Stimulated activated CD4-positive, alpha-beta T cell treated with anti-CD3 and anti-CD28 coated beads, Interleukin-12 subunit alpha, Interleukin-12 subunit beta, amount 100 ng/mL, for 48 hours (primary cell): ENCODE results near the gene CXCL17.
"Not testable (repeated sequence)": the region's sequence is repeated elsewhere in the genome, so short reads cannot be mapped to it uniquely, and the experiment has no call there.

ENCODE experiments used
- DNase-seq, 3 donors: peaks; one replicate each; pipeline ENCODE4 v3.0.0-alpha.2; 2020; ENCODE audit warnings: low read depth in 2 of 3, low spot score in 1 of 3

CXCL17 gene, protein sequence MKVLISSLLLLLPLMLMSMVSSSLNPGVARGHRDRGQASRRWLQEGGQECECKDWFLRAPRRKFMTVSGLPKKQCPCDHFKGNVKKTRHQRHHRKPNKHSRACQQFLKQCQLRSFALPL

DNA sequence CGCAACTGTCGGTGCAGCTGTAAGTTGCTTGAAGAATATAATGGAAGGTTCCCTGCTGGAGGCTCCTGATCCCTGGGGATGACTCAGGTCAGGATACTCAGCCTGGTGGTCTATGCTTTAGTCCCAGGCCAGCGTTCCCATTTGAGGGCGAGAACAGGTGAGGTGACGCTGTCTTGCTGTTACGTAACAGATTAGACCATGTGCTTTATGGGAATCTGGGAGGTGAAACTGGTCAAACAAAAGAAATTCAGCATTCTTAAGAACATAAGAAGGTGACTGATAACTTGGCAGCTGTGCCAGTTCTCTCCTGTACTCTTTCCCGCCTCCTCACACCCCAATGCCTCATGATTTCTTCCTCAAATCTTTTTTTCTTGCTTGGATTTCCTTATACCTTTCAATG lies at the start of gene CXCL17:
TSS of gene CXCL17 (minus strand) at position 114 of the 400 bp plus-strand sequence. CDS start 114 bp downstream, outside the sequence.
- no peak for DNase-seq

DNA sequence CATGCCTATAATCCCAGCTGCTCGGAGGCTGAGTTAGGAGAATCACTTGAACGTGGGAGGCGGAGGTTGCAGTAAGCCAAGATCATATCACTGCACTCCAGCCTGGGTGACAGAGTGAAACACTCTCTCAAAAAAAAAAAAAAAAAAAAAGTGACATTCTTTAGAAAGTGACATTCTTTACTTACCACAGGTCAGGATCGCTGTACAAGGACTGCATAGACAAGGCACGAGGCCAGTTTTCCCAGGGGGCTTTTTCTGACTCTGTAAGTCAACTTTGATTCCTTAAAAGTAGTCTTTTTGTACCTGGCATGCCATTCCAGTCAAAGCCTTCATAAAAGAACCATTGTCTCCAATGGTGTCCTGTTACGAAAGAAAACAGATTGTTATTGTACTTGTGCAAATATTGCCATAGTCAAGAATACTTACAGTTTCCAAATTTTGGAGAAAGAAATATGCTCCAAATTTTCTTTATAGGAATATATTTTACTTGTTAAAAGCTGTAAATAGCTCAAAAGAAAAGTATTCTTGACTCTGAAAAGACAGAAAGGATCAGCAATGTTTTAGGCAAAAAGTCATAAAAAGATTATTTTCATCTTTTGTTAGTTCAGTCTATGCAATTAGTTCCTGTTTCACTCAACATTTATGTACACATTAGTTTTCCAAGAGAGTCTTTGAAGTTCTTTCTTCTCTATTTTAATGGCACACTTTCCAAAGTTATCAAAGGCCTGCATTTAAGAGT lies 46.2 kb upstream of the CXCL17 start:
- DNase-seq = no peak

DNA sequence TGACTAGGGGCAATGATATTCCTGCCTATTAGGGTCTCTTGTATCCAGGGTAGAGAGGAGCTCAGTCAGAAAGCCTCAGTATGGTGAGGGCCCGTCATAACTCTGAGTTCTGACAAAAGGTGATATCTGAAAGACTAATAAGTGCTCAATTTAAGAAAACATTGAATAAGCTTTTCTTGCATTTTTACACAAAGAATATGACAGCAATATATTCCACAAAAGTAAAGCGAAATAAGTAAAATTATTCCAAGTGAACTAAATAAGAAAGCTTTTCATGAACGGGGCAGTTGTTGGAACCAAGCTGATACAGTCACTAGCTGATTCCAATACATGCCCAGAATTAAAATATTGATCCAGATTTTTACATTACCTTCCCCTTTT lies 45.0 kb upstream of the CXCL17 start:
- no peak for DNase-seq

DNA sequence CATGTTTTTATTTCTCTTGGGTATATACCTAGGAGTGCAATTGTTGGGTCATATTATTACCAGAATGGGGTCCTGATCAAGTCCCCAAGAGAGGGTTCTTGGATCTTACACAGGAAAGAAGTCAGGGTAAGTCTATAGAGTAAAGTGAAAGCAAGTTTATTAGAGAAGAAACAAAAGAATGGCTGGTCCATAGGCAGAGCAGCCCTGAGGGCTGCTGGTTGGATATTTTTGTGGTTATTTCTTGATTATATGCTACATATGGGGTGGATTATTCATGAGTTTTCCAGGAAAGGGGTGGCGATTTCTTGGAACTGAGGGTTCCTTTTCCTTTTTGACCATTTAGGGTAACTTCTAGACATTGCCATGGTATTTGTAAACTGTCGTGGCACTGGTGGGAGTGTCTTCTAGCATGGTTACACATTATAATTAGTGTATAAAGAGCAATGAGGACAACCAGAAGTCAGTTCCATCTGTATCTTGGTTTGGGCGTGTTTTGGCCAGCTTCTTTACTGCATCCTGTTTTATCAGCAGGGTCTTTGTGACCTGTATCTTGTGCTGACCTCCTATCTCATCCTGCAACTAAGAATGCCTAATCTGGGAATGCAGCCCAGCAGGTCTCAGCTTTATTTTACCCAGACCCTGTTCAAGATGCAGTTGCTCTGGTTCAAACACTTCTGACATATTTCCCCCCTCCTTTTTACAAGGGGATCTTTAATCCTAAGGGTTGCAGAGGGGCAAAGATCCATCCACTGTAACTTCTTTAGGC lies 44.5 kb upstream of the CXCL17 start:
- no peak for DNase-seq

DNA sequence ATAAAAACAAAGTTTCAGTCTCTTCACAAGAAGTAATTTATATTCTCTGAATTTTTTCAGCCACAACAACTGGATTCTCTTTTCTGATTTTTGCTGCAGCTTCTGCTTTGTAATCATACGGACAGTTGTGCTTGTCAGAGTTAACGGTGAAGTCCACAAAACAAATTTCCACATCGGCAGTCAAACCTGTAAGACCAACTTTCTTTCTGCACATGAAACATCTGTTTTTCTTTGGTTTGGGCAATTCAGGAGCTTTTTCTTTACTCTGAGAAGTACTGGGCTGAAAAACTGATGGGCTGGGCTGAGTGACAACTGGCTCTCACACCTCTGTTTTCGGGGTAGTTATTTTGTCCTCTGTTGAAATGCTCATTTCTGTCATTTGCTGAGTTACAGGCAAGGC lies 42.3 kb upstream of the CXCL17 start:
- DNase-seq = not testable (repeated sequence)

DNA sequence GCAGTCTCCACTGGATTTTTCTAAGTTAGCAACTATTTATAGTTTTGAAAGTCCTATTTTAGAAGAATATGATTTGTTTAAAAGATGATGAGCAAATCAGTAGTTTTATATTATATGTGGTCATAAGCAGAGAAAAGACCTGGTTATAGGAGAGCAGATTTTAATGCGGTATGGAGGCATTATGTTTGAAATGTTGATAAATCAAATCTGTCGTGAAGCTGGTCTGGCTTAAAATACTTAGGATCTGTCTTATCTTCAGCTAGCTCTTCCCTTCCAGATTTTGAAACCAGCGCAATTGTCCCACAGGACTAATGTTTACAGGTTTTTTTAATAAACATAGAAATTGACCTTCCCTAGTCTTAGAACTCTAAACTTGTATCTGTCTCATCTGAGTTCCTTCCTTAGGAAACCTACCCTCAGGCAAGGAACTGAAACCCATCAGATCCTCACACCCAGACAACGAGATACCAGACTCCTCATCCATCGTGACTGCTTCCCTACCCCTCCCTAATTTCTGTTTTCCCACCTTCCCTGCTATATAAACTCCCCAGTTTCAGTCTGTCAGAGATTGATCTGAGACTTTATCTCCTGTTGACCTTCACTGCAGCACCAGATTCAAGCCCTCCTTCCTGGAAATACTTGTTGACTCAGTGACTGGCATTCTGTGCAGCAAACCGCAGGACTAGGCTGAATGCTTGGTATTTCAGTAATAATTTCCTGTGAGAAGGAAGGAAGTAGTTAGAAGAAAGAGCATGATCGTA lies 37.8 kb upstream of the CXCL17 start:
- DNase-seq = no peak

DNA sequence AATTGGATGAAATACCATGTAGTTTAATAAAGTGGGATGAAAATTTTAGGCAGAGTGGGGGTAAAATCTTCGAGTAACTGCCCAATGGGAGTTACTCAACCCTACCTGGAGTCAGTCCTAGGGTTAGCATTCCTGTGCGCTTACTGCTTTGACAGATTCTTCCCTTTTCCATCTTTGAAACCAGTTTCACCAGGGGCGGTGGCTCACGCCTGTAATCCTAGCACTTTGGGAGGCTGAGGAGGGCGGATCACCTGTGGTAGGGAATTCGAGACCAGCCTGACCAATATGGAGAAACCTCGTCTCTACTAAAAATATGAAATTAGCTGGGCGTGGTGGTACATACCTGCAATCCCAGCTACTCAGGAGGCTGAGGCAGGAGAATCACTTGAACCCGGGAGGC lies 37.0 kb upstream of the CXCL17 start:
- no peak for DNase-seq

DNA sequence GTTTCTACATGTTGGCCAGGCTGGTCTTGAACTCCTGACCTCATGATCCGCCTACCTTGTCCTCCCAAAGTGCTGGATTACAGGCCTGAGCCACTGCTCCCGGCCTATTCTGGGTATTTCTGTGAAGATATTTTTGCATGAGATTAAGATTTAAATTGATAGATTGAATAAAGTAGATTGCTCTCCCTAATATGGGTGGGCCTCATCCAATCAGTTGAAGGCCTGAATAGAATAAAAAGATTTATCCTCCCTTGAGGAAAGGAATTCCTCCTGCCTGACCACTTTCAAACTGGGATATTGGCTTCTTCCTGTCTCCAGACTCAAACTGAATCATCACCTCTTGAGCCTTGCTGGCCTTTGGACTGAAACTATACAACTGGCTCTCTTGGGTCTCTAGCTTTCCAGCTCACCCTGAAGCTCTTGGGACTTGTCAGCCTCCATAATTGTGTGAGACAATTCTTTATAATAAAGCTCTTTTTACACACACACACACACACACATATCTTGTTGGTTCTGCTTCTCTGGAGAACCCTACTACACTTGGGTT lies 36.1 kb upstream of the CXCL17 start:
- no peak for DNase-seq

DNA sequence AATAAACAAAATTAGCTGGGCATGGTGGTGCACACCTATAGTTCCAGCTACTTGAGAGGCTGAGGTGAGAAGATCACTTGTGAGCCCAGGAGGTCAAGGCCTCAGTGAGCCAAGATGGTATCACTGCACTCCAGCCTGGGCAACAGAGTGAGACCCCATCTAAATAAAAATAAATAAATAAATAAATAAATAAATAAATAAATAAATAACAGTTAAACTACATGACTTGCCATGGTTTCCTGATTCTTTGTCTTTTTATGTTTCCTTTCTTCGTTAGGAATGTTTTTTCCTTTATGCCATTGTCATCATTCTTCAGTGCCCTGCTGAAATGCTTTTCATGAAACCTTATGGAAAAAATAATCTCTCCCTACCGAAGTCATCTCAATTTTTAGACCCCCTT lies 35.2 kb upstream of the CXCL17 start:
- no peak for DNase-seq

DNA sequence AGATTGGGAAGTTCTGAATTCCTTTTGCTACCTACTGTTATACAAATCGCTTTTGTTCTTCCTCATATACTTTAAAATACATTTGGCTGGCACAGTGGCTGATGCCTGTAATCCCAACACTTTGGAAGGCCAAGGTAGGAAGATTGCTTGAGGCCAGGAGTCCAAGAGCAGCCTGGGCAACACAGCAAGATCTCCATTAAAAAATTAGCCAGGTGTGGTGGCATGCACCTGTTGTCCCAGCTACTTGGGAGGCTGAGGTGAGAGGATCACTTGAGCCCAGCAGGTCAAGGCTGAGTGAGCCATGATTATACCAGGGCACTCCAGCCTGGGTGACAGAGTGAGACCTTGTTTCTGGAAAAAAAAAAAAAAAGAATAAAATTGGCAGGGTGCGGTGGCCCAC lies 34.4 kb upstream of the CXCL17 start:
- DNase-seq = no peak

DNA sequence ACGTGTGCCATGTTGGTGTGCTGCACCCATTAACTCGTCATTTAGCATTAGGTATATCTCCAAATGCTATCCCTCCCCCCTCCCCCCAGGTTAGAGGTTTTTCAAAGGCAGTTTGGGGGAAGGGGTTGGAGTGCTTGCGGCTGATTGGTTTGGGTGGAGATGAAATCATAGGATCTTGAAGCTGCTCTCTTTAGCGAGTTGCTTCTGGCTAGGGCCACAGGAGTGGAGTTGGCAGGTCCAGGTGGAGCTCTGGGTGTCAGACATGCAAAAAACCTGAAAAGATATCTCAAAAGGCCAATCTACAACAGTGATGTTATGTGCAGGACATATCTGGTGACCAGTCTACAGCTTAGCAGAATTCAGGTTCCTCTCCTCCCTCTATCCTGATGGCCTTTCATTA lies 32.6 kb upstream of the CXCL17 start:
- no peak for DNase-seq

DNA sequence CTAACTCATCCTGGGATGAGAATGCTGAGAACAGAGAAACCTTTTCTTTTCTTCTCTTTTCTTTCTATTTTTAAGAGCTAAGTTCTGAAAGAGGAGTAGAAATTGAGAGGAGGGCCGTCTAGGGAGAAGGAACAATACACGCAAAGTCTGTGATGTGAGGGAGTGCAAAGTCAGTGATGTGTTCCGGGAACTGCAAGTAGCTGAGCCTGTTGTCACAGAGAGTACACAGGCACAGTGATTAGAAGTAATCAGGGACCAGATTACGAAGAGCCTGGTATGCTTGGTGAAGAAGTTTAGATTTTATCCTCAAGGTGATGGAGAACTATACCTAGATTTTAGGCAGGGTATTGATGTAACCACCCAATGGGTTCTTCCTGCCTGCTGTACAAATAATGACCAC lies 32.0 kb upstream of the CXCL17 start:
- DNase-seq = no peak

DNA sequence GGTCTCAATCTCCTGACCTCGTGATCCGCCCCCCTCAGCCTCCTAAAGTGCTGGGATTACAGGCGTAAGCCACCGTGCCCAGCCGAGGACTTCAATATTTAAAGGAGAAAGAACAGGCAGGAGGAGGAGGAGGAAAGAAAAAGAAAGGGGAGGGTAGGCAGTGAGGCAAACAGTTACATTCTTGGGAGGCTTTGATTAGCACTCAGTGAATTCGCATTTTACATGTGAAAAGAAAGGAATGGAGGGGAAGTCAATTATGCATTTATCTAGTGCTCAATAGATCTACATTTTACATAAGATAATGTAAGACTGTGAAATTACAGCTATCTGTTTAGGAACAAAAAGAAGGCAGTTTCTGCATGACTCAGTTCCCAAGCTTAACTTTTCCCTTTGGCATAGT lies 30.9 kb upstream of the CXCL17 start:
- no peak for DNase-seq

DNA sequence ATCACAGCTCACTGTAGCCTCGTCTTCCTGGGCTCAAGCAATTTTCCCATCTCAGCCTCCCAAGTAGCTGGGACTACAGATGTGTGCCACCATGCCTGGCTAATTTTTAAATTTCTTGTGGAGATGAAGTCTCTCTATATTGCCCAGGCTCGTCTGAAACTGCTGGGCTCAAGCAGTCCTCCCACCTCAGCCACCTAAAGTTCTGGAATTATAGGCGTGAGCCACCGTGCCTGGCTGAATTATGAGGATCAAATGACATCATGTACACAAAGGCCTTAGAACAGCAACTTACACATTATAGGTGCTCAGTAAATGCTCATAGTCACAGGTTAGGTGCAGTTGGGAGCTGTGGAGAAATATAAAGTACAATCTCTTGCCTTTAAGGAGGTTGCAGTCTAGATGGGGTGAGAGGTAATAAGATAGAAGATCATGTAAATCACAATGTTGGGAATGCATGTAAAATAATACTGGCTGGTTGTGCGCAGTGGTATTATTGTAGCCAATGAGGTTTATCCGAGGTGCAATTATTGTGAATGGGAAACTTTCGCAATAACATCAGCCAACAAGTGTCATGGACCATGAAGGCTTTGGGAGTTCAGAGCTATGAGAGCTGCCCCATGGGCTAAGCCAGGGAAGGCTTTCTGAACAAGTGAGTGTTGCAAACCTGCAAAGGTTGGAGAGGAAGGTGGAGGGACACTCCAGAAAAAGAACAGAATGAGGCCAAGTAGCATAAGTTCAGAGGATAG lies 29.8 kb upstream of the CXCL17 start:
- no peak for DNase-seq

DNA sequence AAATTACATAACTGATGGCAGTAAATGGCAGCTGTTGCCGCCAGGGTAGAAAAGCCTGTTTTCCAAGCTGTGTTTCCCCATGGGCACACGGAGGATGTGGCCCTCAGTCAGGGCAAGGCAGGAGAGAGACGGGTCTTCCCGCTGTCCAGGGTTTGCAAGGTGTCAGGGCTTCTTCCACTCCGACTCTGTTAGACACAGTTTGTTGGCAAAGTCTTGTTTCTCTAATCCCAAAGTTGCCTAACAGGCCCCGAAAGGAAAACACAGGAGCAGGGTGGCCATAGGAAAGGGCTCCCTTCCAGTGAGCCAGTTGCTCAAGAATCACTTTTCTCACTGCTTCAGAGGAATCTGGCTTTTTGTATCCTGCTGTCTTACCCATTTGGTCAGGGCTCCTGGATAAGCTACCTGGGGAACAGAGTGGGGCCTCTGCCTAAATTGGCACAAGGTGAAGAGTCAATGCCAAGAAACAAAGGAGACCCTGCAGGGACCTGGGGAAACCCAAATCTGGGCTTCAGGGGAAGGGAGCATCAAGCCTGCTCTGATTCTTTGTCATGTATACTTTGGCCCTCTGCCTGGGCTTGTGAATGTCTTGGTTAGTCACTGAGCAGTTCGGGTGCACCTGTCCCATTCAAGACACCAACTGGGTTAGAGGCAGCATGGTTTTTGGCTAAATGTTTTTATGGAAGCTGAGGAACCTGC lies 29.0 kb upstream of the CXCL17 start:
- DNase-seq = no peak

DNA sequence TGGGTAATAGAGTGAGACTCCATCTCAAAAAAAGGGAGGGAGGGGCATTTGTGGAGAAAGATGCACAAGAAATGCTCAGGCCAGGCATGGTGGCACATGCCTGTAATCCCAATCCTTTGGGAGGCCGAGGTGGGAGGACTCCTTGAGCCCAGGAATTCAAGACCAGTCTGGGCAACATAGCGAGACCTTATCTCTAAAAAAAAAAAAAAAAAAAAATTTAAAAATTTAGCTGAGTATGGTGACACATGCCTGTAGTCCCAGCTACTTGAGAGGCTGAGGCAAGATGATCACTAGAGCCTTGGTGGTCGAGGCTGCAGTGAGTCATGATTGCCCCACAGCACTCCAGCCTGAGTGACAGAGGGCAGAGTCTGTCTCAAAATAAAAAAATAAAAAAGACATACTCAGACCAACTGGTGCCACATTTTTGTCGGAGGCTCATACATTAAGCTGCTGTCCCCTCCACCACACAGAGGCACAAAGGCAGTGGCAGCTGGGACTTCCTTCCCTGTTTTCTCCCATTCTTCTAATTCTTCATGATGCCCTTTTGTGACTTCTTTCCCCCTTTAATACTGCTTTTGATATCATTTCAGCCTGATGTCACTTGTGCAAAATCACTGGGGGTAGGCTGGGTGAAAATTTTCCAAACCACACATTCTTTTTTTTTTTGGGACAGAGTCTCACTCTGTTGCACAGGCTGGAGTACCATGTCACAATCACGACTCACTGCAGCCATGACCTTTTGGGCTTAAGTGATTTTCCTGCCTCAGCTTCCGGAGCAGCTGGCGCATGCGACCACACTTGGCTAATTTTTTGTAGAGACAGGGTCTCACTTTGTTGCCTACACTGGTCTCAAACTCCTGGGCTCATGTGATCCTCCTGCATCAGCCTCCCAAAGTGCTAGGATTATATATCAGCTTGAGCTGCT lies 26.8 kb upstream of the CXCL17 start:
- DNase-seq = no peak

DNA sequence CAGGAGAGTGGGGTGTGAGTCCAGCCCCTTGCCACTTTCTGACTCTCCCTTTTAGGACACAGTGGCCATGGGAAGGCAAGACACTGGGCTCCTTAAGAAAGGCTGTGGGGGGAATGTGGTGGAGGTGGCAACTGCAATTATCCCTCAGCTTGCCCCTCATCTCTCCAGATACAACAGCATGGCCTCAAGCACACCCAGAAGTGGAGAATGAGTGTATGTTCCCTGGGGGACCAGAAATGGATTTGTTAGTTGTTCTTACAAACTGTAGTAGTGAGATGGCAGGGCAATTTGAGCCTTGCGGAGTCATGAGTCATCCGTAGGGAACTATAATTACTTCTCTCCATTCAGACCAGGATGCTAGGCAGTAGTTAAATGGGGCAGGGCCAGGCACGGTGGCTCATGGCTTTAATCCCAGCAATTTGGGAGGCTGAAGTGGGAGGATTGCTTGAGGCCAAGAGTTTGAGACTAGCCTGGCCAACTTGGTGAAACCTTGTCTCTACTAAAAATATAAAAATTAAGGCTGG lies 25.6 kb upstream of the CXCL17 start:
- no peak for DNase-seq

DNA sequence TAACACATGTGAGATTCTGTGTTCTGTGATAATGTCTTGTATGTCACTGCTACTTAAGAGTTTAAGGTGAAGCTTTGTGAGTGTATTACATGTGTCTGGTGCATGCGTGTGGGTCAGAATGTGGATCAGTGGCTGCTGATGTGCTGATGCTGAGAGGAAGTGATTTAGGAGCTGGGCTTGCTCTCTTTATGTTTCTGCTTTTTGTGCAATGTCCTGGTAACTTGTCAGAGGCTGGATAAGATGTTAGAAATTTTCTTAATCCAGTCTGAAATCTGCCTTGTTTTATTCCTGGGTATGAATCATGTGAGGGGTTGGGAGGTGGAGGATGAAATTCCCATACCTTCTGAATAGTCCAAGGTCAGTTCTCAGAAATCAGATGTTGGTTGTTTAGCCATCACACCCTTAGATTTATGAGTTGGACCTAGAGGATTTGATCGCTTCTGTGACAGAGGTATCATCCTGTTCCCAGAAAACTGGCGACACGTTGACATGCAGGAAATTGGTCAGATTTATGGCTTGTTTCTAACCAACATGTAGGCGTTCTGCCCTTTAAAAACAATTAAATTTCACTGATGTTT lies 24.5 kb upstream of the CXCL17 start:
- no peak for DNase-seq
